LoVo (cell line): Measurements from ENCODE around the gene TRPM3.
"Not testable (repeated sequence)": the region's sequence is repeated elsewhere in the genome, so short reads cannot be mapped to it uniquely, and the experiment has no call there.

Source experiments
- DNase-seq: peaks from one replicate; pipeline ENCODE4 v3.0.0-alpha.2; 2016; ENCODE audit warnings: low spot score

TRPM3 gene

GRCh38 chr9:70749066-70749465 lies 372.4 kb downstream of the TRPM3 start:
- DNase-seq: no peak

DNA sequence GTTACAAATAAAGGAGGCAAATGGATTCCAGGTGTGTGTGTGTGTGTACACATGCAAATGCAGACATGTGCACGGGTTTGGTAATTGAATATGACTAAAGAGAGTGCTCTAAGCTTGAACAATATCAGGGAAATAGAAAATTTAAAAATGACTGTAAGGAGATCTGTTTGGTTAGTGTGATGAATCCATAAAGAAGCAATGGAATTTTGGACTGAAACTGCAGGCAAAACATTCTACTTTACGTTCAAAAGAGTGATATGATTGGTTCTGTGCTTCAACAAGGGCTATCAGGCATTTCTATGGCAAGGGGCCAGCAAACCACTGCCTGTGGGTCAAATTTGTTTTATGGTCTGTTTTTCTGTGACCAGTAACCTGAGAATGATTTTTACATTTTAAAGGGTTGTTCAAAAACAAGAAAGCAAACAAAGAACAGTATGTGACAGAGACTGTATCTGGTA lies 374.1 kb downstream of the TRPM3 start:
- DNase-seq: no peak

GRCh38 chr9:70746760-70747159 lies 374.7 kb downstream of the TRPM3 start:
- DNase-seq: no peak

DNA sequence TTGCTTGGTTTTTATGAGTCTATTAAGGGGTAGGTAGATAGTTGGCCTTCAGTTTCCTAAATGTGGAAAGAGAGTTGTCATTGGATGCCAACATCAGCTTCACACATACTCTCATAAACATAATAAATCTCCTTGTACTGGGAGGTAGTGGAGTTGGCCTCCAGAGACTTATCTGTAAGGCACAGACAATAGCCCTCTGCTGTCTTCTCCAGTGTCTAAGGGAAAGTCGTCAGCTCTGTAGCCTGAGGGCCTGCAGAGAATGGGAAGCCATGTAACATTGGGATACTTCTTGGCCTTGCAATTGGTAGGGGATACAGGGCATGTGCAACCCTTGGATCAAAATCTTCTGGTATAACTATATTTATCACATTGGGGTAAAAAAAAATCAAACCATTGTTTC lies 375.1 kb downstream of the TRPM3 start:
- no peak for DNase-seq

DNA sequence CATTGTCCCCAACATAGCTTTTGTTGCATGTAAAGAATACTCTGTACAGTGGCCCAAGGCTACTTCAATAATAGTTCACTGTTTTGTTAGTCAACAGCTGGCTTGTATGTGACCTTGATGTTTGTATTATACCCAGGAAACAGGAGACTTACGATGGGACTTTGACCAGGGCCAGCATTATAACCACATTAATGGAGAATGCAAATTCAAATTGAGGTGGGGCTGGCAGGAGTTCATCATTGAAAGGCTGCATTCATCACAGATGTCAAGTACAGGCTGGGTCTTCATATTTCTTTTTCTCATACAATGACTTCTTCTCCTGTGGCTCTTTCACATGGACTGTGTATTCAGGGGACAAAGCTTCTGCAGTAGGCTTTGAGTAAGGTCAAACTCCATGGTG lies 396.6 kb downstream of the TRPM3 start:
- DNase-seq: not testable (repeated sequence)

- not testable (repeated sequence) for DNase-seq
These were observed 397.4 kb downstream of the TRPM3 start for GRCh38 chr9:70724025-70724424.

- DNase-seq: not testable (repeated sequence)
These were observed 414.6 kb downstream of the TRPM3 start for GRCh38 chr9:70706797-70707196.

- no peak for DNase-seq
These were observed 420.3 kb downstream of the TRPM3 start for GRCh38 chr9:70701163-70701562.

GRCh38 chr9:70696694-70697335 lies 424.6 kb downstream of the TRPM3 start:
- no peak for DNase-seq

DNA sequence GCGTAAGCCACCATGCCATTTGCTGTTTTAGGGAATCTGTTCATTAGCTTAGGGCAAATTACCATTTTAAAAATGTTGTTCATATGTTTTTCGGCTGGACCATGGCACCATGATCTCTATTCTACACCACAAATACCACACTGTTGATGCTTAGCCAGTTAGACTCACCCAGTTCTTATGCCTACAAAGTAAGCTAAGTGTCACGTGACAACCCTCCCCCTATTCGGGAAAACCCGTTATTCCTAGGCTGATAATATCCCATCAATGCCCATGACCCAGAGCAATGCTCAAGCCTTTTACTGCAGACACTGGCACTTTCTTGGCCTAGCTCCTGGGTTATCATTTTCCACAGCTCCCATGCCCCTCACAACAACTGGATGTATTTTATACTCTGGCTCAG lies 426.7 kb downstream of the TRPM3 start:
- DNase-seq: no peak

DNA sequence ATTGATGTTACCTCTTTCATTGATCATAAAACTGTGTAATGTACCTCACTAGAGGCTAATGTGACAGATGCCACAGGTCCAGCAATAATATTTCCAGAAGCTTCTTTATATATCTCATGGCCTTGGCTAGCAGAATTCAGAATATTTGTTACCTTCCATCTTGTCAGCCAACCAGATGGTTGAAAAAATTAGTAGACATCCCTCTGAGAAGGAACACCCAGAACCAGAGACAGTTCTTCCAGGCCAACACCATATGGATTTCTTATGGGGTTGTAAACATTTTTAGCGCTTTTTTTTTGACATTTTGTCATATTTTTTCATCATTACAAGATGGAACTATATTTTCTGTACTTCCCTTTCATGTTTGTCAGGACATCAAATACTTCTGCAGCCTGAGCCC lies 428.2 kb downstream of the TRPM3 start:
- no peak for DNase-seq

DNA sequence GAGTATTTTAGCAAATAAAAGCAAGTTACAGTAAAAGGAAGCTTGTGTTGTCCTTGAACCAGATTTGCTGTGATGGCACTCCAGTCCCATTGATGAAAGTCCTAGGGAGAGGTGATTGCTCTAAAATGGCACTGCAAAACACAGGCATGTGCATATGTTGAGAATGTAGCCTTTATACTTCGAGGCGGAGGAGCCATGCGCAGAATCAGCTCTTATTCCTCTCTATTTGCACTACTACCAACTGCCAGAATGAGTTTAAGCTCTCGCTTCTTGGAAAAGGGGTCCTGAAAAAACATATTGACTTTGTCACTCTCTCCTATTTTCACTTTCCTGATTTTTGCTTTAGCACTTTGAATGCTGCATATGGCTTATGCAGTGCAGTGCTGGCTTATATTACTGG lies 429.0 kb downstream of the TRPM3 start:
- DNase-seq: no peak

DNA sequence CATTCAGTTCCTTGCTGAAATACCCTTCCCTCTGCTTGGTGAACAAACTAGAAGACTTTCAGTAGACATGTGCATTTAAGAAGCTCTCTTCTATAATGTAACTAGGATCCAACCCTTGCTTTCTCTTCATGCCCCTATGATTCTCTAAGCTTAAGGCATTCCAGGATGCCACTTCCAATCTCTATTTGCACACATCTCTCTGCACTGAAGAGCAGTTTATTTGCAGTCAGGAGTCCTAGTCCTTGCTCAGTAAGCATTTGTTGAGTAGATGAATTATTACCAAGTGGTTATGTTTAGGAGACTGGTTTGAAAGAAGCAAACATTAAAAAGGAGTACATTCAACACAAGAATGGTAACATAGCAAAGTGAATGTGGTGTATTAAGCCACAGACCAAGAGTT lies 432.7 kb downstream of the TRPM3 start:
- no peak for DNase-seq

DNA sequence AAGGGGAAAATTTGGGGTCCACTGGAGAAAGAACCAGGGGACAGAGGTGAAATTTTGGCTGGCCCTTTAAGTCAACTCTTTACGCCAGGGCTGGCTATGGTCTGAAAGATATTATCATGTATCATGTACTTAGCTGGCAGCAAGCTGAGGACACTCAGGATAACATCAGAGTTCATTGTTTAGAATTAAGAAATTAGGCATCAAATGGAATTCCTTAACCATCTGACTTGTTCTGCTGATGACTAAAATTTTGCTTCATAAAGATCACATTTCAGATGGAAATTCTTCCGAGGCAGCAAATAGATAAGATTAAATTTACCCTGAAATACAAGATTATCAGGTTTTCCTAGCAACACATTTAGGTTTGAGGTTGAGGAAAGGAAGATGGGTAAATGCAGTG lies 437.6 kb downstream of the TRPM3 start:
- DNase-seq: no peak

- DNase-seq: no peak
These were observed 439.1 kb downstream of the TRPM3 start for GRCh38 chr9:70682298-70682697.

DNA sequence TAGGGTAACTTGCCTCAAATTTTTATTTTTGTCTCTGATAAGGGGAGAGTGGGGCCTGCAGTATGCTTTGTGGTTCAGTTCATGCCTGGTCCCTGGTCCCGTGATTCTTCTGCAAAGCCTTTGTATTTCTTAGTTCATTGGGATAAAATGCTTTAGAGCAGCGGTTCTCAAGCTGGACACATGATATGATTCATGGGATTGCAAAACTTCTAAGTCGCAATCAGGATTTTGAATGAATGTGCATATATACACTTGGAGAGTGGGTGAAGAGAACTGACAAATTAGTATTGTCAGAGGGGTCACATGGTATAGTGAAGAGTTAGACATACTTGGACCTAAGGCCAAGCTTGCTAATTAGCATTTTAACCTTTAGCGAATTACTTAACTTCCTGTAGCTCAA lies 441.6 kb downstream of the TRPM3 start:
- DNase-seq: no peak

DNA sequence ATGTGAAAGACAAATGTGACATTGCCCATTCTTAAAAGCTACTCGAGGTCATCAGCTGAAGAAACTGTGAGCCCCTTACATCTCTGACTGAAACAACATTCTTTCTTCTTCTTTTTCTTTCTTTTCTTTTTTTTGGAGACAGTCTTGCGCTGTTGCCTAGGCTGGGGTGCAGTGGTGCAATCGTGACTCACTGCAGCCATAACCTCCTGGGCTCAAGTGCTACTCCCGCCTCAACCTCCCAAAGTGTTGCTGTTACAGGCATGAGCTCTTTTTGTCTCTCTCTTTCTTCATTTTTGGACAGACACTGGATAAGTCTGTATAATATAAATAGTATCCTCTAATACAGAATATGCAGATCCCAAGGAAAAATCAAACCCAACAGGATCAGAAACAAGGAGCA lies 443.3 kb downstream of the TRPM3 start:
- no peak for DNase-seq

DNA sequence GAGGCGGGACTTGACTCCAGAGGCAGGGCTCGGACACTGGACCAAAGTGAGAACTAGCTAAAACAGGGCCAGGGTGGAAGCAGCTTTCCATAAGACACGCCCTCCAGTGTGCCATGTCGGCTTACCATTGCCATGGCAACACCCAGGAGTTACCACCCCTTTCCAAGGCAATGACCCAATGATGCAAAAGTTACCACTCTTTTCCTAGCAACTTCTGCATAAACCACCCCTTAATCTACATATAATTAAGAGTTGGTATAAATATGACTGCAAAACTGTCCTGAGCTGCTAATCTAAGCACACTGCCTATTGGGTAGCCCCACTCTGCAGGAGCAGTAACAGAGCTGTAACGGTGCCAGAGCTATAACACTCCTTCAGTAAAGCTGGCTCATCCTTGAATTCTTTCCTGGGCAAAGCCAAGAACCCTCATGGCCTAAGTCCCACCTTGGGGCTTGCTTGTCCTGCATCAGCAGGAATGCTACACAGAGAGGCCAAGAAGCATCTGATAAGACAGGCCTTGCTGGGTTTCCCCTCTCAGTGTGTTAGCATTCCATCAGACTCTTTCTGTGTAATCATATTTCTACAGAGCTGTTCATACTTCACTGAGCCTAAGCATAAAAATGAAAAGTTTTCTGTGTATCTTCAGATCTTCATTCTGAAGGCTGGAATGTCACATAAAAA lies 444.2 kb downstream of the TRPM3 start:
- no peak for DNase-seq

DNA sequence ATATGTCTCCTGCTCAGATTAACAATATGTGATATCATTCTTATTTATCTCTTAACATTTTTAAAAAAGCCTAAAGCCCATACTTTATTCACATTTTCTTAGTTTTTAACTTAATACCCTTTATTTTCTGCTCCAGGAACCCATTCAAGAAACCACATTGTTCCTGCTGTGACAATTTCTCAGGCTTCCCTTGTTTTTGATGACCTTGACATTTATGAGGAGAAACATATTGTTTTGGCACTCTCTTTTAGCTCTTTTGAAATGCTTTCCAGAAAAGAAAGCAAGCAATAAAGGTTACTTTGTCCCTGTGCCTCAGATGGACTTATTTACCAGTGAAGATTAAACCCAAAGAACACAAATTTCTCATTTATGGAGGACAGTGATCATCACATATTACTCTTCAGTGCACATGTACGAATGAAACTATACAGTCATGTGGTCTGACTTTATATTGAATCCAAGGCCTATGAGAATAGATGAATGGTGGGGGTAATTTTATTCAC lies 445.5 kb downstream of the TRPM3 start:
- DNase-seq: no peak

DNA sequence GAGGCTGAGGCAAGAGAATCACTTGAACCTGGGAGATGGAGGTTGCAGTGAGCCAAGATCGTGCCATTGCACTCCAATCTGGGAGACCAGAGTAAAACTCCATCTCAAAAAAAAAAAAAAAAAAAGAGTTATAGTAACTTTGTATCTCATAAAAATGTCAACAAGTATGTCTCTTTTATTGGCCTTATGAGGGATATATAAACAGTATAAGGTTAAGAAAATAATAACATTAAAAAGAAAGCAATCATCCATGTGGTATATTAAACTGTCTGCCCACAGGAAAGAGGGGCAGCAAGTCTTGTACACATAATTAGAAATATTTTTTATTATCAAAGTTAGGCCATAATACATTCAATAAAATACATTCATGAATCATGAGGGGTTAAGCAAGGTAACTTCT lies 447.6 kb downstream of the TRPM3 start:
- no peak for DNase-seq

GRCh38 chr9:70672161-70672649 lies 449.2 kb downstream of the TRPM3 start:
- DNase-seq: no peak

DNA sequence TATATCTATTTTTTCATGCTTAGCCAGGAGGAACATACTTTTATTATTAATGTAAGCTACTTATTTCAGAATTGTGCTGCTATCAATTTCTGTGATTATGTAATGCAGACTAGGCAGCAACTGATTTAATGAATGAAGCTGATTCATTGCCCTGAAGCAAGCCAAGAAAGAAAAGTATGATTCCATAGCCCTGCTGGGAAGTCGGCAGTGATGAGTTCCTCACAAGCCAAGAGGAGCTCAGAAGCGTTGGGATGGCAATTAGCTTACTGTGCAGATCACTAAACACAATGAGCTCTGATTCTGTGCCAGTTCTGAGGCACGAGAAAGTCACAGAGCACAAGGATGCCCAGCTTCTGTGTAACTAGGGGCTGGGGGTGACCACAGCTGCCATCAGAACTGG lies 452.7 kb downstream of the TRPM3 start:
- DNase-seq: no peak

DNA sequence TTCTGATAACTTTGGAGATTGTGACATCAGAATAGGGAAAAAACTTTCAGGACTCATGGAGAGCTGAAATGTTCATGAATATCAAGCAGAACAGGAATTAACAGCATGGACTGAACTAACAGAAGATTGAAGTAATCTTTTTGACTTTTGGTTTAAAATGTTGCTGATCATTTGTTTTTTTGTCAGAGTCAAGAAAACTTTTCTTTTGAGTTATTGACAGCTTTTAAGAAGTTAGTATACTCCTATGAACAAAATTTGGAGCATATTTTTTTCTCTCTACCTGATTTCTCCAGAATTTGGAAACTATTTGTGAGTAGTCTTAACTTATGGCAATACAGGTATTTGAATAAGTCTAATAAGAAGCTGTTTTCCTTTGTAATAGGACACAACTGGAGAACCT lies 462.7 kb downstream of the TRPM3 start:
- DNase-seq: no peak

- no peak for DNase-seq
These were observed 465.1 kb downstream of the TRPM3 start for GRCh38 chr9:70656281-70656680.
